HG03060 (cell line): ENCODE data around the gene RPS14.

Experiments used
- ATAC-seq: cut with Tn5 transposase; IDR thresholded peaks from one replicate; pipeline ENCODE4 v1.9.1; 2021; ENCODE audit warnings: low read depth, moderate number of reproducible peaks; ENCODE audit not compliant: unreplicated experiment

The RPS14 gene

GRCh38 chr5:150449517-150450339 is at the start of gene RPS14:
Gene RPS14 (minus strand): TSS chr5:150449739. CDS start chr5:150447733, 2,006 bp downstream.
- ATAC-seq, result peak; percentile 86

GRCh38 chr5:150498971-150499370 is 49.4 kb upstream of the RPS14 start:
- ATAC-seq, result no peak

GRCh38 chr5:150498501-150498900 is 49.0 kb upstream of the RPS14 start:
- no peak for ATAC-seq

- no peak for ATAC-seq
Observed at GRCh38 chr5:150497989-150498317, 48.4 kb upstream of the RPS14 start.

- ATAC-seq, result no peak
Observed at GRCh38 chr5:150497274-150497988, 47.9 kb upstream of the RPS14 start.

- ATAC-seq, result no peak
Observed at GRCh38 chr5:150496534-150496933, 47.0 kb upstream of the RPS14 start.

GRCh38 chr5:150496098-150496497 is 46.6 kb upstream of the RPS14 start:
- no peak for ATAC-seq

- no peak for ATAC-seq
Observed at GRCh38 chr5:150492621-150493020, 43.1 kb upstream of the RPS14 start.

GRCh38 chr5:150491876-150492275 is 42.3 kb upstream of the RPS14 start:
- ATAC-seq, result no peak

- no peak for ATAC-seq
Observed at GRCh38 chr5:150490754-150491153, 41.2 kb upstream of the RPS14 start.

- ATAC-seq, result no peak
Observed at GRCh38 chr5:150490296-150490669, 40.7 kb upstream of the RPS14 start.

- ATAC-seq, result peak; percentile 84
Observed at GRCh38 chr5:150489360-150490295, 40.1 kb upstream of the RPS14 start.

- no peak for ATAC-seq
Observed at GRCh38 chr5:150488519-150489359, 39.2 kb upstream of the RPS14 start.

GRCh38 chr5:150487199-150488061 is 37.9 kb upstream of the RPS14 start:
- ATAC-seq, result no peak

GRCh38 chr5:150486402-150487198 is 37.1 kb upstream of the RPS14 start:
- no peak for ATAC-seq

- ATAC-seq, result no peak
Observed at GRCh38 chr5:150485693-150486401, 36.3 kb upstream of the RPS14 start.

- no peak for ATAC-seq
Observed at GRCh38 chr5:150484964-150485692, 35.6 kb upstream of the RPS14 start.
